Ecto neural progenitor cell (in vitro differentiated cells): ENCODE data around the gene PVRIG.
"Not testable (repeated sequence)": the region's sequence is repeated elsewhere in the genome, so short reads cannot be mapped to it uniquely, and the experiment has no call there.

Experiments
- DNase-seq: peaks from one replicate; pipeline ENCODE4 v3.0.0-alpha.2; 2018; ENCODE audit warnings: low spot score

PVRIG gene

GRCh38 chr7:100234660-100235317 is 15.0 kb downstream of the PVRIG start:
- DNase-seq = not testable (repeated sequence)

GRCh38 chr7:100239975-100240374 is 20.2 kb downstream of the PVRIG start:
- not testable (repeated sequence) for DNase-seq

DNA sequence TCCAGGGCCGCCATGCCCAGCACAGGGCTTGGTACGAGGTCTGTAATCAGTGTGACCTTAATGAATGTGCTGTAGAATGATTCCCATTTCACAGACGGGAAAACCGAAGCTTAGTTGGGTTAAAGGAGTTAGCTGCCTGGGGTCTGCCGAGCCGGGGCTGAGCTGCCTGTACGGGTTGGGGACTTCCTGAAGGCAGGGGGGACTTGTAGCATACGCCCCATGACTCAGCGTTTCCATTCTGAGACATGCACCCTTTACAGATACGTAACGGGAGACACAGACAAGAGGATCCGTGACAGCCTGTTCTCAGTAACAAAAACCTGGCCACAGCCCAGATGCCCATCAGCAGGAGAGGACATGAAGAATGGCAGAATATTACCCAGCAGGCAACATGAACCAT is 23.6 kb downstream of the PVRIG start:
- DNase-seq = not testable (repeated sequence)

- DNase-seq = not testable (repeated sequence)
These were observed 25.3 kb downstream of the PVRIG start for GRCh38 chr7:100244988-100245605.

DNA sequence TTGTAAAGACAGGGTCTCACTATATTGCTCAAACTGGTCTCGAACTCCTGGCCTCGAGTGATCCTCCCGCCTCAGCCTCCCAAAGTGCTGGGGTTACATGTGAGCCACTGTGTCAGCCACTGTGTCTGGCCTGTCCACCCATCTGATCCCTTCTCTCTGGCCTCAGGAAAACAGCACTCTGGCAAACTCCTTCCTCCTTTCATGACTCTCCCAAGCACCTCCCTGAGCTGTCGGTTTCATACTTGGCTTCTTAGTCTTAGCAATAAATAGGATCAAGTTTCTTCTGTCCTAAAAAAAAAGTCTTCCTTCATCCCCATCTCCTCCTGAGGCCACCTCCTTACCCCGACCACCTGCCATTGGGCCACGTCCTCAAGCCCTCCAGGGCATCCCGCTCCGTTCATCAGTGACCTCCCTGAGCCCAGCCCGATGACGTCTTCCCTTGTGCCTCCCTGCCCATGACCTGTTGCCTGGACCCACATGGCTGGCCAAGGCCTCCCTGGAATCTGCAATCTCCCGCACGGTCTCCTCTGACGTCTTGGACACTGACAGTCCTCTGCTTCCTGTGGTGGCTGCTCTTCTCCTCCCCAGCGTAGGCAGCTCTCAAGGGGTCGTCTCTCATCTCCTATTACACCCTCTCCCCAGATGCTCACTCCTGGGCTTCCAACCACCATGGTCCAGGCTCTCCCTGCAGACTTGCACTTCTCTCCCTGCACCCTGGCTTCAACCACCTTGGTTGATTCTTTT is 26.5 kb downstream of the PVRIG start:
- not testable (repeated sequence) for DNase-seq

GRCh38 chr7:100246865-100247137 is 27.1 kb downstream of the PVRIG start:
- not testable (repeated sequence) for DNase-seq

GRCh38 chr7:100247152-100247757 is 27.5 kb downstream of the PVRIG start:
- peak; percentile 60 for DNase-seq

GRCh38 chr7:100248483-100248882 is 28.7 kb downstream of the PVRIG start:
- DNase-seq = no peak

DNA sequence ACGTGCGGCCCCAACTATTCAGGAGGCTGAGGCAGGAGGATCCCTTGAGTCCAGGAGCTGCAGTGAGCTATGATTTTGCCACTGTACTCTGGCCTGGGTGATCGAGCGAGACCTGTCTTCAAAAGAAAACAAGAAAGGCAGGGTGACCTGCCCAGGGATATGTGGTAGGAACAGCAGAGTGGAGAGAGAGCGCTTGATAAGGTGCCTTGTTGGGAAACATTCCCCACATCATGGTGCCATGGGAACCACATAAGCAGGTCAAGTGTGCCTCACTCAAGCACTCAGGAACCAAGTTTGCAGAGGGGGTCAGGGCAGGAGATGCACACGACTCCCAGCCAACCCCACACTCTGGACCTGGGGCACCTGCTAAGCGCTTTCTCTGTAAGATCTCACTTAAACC is 37.3 kb downstream of the PVRIG start:
- DNase-seq = no peak

DNA sequence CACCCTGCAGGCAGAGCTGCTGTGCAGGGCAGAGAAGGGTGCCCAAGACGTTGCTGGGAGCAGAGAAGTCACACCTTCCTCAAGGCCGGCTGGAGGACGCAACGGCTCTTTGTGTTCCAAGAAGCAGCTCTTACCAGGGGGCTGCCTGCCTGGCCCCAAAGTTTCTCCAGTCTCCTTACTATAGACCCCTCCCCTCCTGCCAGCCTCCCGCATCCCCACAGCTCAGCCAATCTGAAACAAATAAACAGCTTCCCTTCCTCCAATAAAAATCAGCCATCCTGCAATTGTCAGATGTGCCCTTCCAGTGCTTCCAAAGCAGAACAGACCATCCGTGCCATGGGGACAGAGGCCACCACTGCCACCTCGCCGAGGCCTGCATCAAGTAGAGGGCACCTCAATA is 40.2 kb downstream of the PVRIG start:
- not testable (repeated sequence) for DNase-seq

GRCh38 chr7:100262896-100263295 is 43.1 kb downstream of the PVRIG start:
- DNase-seq = not testable (repeated sequence)

DNA sequence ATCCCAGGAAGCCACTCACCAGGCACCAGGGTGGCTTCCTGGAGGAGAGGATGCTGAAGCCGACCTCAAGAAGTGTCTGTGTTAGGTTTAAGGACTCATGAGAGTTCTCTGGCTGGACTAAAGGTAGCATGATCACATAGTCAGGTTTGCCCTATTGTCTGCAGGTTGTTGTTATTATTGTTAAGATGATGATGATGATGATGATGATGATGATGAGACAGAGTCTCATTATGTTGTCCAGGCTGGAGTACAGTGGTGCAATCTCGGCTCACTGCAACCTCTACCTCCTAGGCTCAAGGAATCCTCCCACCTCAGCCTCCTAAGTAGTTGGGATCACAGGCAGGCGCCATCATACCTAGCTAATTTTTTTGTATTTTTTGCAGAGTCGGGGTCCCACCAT is 44.5 kb downstream of the PVRIG start:
- DNase-seq = not testable (repeated sequence)

- not testable (repeated sequence) for DNase-seq
These were observed 45.0 kb downstream of the PVRIG start for GRCh38 chr7:100264669-100265165.

DNA sequence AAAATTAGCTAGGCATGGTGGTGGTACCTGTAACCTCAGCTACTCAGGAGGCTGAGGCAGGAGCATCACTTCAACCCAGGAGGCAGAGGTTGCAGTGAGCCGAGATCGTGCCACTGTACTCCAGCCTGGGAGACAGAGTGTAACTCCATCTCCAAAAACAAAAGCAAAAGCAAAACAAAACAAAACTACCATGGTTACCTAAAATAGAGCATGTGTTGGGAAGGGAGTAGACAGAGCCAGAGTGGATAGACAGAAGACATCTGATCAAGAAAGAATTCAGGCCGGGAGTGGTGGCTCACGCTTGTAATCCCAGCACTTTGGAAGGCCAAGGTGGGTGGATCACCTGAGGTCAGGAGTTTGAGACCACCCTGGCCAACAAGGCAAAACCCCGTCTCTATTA is 46.1 kb downstream of the PVRIG start:
- DNase-seq = not testable (repeated sequence)

DNA sequence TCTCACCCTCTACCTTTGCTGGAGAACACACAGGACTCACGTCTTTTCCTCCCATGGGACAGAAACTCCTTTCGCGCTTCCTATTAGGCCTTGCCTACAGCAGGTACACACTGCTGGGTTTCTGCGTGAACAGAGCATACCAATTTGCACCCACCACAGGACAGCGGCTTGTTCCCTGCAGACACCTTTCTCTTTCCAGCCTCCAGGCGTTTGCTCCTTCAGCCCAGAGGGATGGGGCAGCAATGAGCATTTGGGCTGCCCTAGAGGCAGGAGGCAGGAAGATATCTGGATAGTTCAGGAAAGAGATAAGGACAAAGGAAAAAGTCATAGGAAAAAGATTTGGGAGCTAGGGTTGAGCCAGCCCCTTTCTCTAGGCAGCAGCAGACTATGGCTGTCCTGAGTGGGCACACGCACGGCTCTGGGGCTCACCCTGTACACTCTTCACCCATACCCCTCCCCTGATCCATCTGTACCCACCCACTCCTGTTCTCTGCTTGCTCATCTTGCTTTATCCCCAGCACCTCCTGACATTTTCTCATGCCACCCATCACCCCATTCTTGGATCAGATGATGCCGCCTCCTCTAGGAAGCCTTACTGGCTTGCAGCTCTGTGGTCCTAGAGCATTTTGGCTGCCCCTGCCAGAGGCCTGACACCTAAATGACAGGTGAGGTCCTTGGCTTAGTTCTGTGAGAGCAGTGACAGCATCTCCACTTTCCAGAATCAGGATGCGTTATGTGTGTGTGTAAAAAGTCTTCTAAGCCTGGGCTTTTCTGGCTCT is 47.0 kb downstream of the PVRIG start:
- no peak for DNase-seq

DNA sequence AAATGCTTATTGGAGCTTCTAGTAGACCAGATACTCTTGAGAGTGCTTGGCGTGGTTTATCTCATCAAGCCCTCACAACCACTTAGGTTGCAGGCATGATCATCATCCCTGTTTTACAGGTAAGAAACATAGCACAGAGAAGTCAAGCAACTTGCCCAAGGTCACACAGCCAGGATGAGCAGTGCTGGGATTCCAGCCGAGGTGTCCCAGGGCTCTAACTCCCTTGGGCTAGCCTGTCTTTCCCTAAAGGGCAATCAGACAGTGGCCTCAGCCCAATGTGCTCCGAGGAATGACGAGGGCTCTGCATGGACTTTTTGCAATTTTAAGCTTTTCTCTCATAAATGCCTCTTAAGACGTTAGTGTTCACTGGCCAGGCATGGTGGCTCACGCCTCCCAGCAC is 47.9 kb downstream of the PVRIG start:
- DNase-seq = no peak

- DNase-seq = not testable (repeated sequence)
These were observed 49.1 kb downstream of the PVRIG start for GRCh38 chr7:100268882-100269281.

DNA sequence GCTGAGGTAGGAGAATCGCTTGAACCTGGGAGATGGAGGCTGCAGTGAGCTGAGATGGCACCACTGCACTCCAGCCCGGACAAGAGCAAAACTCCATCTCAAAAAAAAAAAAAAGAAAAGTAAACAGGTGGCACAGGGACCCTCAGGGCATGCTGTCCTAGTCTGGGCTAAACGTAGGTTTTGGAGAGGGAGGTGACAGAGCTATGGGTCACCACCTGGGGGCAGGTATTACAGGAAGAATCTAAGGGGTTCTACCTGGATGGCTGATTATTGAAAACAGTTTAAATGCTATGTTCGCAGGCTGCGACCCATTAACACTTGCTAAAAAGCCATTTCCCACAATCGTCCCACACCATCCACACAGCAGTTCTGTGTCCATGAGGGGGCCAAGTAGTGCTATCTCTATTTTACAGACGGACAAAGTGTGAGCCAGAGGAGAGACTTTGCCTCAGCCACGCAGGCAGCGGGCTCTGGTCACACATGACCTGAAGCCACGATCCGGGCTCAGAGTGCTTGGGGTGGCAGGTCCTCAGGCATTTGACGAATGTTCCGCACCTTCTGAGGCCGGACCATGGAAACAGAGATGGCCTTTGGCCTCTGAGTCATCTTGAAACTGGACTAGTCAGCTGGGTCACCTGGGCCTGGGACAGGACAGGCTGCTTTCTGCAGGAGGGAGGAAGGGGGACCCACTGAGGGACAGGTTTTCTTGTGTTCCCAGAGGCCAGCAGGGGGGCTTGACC is 49.7 kb downstream of the PVRIG start:
- not testable (repeated sequence) for DNase-seq

DNA sequence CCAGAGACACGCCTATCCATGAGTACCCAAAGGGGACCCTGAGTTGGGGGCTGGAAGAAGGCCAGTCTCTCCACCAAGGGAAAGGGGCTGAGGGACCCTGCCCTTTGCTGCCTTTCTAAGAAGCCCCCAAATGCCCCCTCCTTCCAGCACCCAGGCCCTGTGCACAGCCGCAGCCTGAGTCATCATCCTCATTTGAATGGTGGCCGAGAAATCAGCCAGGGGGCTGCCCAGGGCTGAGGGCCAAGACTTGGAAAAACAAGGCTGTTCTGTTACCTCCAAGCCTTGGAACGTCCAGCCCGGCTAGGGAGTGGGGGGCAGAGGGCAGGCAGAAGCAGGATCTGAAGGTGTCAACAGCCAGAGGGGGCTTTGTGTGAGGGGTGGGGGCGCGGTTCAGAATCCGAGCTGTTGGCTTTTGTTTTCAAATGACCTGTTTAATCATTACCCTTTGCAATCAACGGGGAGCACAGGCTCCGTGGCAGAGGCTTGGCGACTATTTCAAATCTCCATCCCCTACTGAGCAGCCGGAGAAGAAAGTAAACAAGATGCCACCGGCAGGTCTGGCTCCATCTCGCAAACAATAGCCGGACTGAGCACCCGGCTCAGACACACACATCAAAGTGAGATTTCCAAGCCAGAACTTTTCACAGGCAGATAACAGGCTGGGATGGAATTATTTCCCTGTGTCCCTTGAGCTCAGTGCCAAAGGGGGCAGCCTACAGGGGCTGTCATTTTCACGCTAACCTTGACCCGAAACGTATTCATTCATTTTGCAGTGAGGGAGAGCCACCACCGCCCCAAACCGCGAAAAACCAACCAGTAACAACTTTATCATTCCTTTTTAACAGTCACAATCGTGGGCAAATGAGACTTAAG is 50.5 kb downstream of the PVRIG start:
- DNase-seq = not testable (repeated sequence)
